ENCODE measurements around the gene ERMP1.
"Not testable (repeated sequence)": the region's sequence is repeated elsewhere in the genome, so short reads cannot be mapped to it uniquely, and the experiment has no call there.

Gene ERMP1

DNA sequence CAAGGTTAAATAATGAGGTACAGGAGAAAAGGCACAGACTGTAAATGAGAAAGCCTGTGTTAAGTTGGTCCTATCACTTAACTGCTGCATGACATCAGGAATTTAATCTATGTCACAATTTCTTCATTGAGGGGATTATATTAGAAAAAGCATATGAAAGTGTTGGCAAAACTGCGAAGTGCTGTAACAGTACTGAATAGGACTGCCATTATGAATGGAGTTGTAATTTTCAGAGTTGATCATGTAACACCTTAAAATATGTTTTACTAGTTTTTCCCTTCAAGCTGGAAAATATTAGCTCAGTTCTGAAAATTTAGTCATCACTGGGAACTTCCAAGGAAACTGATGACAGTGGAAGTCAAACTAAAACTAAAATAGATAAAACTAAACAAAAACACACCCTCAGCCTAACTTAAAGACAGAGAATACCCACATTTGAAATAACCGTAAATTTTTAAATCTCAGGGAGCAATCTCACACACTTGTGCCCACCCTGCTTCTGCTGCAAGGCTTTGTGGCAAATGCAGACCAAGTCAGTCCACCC lies 45.1 kb downstream of the ERMP1 start:
- H3K4me1 ChIP-seq (ENCODE audit: control insufficient read depth, insufficient read depth, low read length), result no peaks in the 10 kb centered on the region
- H3K36me3 ChIP-seq (ENCODE audit: control insufficient read depth, insufficient read depth, low read length), result no peaks in the 10 kb centered on the region
- no peaks in the 10 kb centered on the region for H3K9me3 ChIP-seq (ENCODE audit: control insufficient read depth, low read length)
- 86 to 95% methylated on average over 2 of the region's 2 CpGs for WGBS, 2 experiments
- no peaks in the 10 kb centered on the region for H3K27me3 ChIP-seq (ENCODE audit: control insufficient read depth, insufficient read depth, low read length, poor library complexity, severe bottlenecking)
- no peak overlapping the region for H3K27ac ChIP-seq (ENCODE audit: insufficient read depth, low read depth, low read length, poor library complexity, severe bottlenecking)
- H3K4me3 ChIP-seq (ENCODE audit: insufficient read depth, low read depth, low read length), result no peak overlapping the region

DNA sequence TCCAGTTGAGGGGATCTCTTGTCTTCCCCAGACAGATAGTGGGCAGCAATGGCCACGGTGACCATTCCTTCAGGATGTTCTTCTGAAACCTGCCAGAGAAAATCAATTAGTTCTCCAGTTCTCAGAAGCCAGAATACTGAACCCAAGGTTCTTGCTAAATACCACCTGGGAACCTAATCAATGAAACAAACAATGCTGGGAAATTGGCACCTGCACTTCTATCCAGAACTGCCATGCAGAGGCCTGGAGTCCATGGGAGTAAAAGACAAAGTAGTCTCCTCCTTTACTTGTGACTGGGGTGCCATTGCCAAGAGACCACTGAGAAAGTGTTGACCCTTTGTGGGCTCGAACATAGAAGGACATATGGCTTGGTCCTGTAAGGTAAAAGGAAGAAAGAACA lies 45.7 kb downstream of the ERMP1 start:
- no peaks in the 10 kb centered on the region for H3K9me3 ChIP-seq (ENCODE audit: control insufficient read depth, low read length)
- no peak overlapping the region for H3K4me3 ChIP-seq (ENCODE audit: insufficient read depth, low read depth, low read length)
- 85 to 99% methylated on average over 2 of the region's 2 CpGs for WGBS, 2 experiments
- H3K36me3 ChIP-seq (ENCODE audit: control insufficient read depth, insufficient read depth, low read length), result no peaks in the 10 kb centered on the region
- H3K4me1 ChIP-seq (ENCODE audit: control insufficient read depth, insufficient read depth, low read length), result no peaks in the 10 kb centered on the region
- H3K27me3 ChIP-seq (ENCODE audit: control insufficient read depth, insufficient read depth, low read length, poor library complexity, severe bottlenecking), result no peaks in the 10 kb centered on the region
- no peak overlapping the region for H3K27ac ChIP-seq (ENCODE audit: insufficient read depth, low read depth, low read length, poor library complexity, severe bottlenecking)

DNA sequence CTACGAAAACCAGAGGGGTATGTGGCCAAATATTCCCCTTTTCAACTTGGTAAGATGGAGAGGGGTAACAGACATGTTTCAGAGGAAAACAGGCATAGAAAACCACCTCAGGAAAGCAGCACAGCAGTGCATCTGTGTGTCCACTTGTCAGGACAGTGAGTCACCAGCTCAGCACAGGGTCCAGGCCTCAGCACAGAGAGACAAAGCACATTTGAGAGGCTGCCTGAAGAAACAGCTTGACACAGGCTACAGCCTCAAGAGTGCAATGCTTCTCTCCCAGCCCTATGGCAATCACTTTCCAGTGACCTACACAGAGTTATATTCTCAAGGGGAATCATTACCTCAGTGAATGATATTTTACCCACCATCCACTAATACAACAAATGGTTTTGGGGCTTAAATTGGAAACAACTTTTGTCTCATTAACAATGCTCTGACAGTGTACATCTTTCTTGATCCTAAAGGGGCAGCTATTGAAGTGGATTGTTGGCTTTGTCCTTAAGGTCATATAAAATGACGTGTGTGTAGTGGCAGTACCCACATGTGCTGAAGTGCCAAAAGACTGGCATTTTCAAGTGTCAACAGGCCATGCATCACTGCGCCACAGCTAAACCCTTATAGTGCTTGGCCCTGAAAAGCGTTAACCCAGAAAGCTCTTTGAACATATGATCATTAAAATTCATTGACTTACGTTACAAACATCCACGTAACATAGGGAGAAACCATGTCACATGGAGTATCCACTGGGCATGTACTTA lies 46.4 kb downstream of the ERMP1 start:
- 96% methylated on average over 6 of the region's 6 CpGs for WGBS, 2 experiments
- Histone ChIP-seq H3K4me3 (ENCODE audit: insufficient read depth, low read depth, low read length) (no peak overlapping the region), H3K9me3 (ENCODE audit: control insufficient read depth, low read length) (no peaks in the 10 kb centered on the region), H3K4me1 (ENCODE audit: control insufficient read depth, insufficient read depth, low read length) (no peaks in the 10 kb centered on the region), H3K36me3 (ENCODE audit: control insufficient read depth, insufficient read depth, low read length) (no peaks in the 10 kb centered on the region), H3K27me3 (ENCODE audit: control insufficient read depth, insufficient read depth, low read length, poor library complexity, severe bottlenecking) (no peaks in the 10 kb centered on the region), H3K27ac (ENCODE audit: insufficient read depth, low read depth, low read length, poor library complexity, severe bottlenecking) (no peak overlapping the region)

DNA sequence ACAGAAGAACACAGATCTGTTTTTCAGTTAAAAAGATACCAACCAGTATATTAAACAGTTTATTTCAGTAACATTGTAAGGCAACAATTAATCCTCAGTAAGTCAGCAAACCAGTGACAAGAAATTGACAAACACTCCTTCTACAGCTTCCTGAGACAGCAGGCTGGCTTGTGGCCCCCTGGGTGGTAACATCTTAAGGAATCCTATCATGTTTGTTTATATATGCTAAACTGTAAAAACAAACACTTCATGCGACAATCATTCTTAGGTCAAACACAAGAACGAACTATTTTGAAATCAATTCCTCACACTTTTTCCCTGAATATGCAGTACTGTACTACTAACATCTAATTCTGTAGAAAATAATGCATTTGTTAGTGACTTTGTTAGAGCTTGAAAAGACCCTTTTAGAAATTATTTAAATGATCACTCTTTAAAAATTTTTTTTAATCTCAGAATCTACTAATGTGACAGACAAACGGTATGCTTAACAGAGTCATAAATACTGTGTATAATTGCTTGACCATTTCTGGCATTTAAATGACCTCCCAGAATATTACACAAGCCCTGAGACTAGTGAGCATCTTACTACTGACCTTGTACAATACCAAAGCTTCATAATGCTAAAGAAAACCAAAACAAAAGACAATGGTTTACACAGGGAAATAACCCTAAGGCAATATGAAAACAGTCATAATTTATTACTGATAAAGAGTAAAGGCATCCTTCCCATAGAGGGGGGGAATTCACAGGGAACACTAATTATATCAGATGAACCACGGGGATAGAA lies 48.2 kb downstream of the ERMP1 start:
- peaks cover 8% of the 10 kb centered on the region for H3K36me3 ChIP-seq (ENCODE audit: control insufficient read depth, insufficient read depth, low read length)
- H3K9me3 ChIP-seq (ENCODE audit: control insufficient read depth, low read length), result no peaks in the 10 kb centered on the region
- 62 to 63% methylated on average over 3 to 4 of the region's 4 CpGs for WGBS, 2 experiments
- no peak overlapping the region for H3K4me3 ChIP-seq (ENCODE audit: insufficient read depth, low read depth, low read length)
- no peaks in the 10 kb centered on the region for H3K4me1 ChIP-seq (ENCODE audit: control insufficient read depth, insufficient read depth, low read length)
- no peak overlapping the region for H3K27ac ChIP-seq (ENCODE audit: insufficient read depth, low read depth, low read length, poor library complexity, severe bottlenecking)
- no peaks in the 10 kb centered on the region for H3K27me3 ChIP-seq (ENCODE audit: control insufficient read depth, insufficient read depth, low read length, poor library complexity, severe bottlenecking)

DNA sequence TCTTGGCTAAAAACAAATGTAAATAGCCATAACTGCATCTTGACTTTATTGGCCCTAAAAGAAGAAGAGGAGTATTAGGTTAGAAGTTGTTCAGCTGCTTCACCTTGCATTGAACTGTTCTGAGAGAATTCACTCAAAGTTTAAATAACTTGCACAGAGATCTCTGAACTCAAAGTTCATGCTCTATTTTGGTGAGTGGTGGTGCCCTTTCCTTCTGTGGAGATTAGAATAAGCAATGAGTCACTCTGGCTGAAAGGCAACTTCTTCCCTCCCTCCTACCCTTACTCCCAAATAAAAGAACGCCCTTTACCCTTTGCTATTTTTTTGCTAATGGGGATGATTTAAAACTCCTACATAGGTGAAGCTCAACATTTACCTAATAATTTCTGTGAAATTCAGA lies 48.9 kb downstream of the ERMP1 start:
- Histone ChIP-seq H3K9me3 (ENCODE audit: control insufficient read depth, low read length) (no peaks in the 10 kb centered on the region), H3K4me1 (ENCODE audit: control insufficient read depth, insufficient read depth, low read length) (no peaks in the 10 kb centered on the region), H3K27me3 (ENCODE audit: control insufficient read depth, insufficient read depth, low read length, poor library complexity, severe bottlenecking) (no peaks in the 10 kb centered on the region), H3K4me3 (ENCODE audit: insufficient read depth, low read depth, low read length) (no peak overlapping the region), H3K27ac (ENCODE audit: insufficient read depth, low read depth, low read length, poor library complexity, severe bottlenecking) (no peak overlapping the region), H3K36me3 (ENCODE audit: control insufficient read depth, insufficient read depth, low read length) (peaks cover 15% of the 10 kb centered on the region)
- WGBS, 2 experiments, result 14 to 90% methylated on average over 1 of the region's 1 CpG

DNA sequence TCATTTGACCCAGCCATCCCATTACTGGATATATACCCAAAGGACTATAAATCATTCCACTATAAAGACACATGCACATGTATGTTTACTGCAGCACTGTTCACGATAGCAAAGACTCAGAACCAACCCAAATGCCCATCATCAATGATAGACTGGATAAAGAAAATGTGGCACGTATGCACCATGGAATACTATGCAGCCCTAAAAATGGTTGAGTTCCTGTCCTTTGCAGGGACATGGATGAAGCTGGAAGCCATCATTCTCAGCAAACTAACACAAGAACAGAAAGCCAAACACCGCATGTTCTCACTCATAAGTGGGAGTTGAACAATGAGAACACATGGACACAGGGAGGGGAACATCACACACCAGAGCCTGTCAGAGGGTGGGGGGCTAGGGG lies 49.5 kb downstream of the ERMP1 start:
- H3K36me3 ChIP-seq (ENCODE audit: control insufficient read depth, insufficient read depth, low read length), result peaks cover 20% of the 10 kb centered on the region
- not testable (repeated sequence) for H3K4me3 ChIP-seq (ENCODE audit: insufficient read depth, low read depth, low read length); H3K27me3 ChIP-seq (ENCODE audit: control insufficient read depth, insufficient read depth, low read length, poor library complexity, severe bottlenecking); H3K9me3 ChIP-seq (ENCODE audit: control insufficient read depth, low read length); H3K27ac ChIP-seq (ENCODE audit: insufficient read depth, low read depth, low read length, poor library complexity, severe bottlenecking); H3K4me1 ChIP-seq (ENCODE audit: control insufficient read depth, insufficient read depth, low read length)
- WGBS, 2 experiments, result 94 to 98% methylated on average over 2 to 3 of the region's 3 CpGs

DNA sequence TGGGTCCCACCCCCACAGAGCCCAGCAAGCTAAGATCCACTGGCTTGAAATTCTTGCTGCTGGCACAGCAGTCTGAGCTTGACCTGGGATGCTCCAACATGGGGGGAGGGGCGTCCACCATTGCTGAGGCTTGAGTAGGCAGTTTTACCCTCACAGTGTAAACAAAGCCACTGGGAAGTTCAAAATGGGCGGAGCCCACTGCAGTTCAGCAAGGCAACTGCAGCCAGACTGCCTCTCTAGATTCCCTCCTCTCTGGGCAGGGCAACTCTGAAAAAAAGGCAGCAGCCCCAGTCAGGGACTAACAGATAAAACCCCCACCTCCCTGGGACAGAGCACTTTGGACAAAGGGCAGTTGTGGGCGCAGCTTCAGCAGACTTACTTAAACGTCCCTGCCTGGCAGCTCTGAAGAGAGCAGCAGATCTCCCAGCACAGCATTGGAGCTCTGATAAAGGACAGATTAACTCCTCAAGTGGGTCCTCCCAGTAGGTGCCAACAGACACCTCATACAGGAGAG lies 53.2 kb downstream of the ERMP1 start:
- peaks cover 26% of the 10 kb centered on the region for H3K36me3 ChIP-seq (ENCODE audit: control insufficient read depth, insufficient read depth, low read length)
- H3K4me3 ChIP-seq (ENCODE audit: insufficient read depth, low read depth, low read length); H3K27ac ChIP-seq (ENCODE audit: insufficient read depth, low read depth, low read length, poor library complexity, severe bottlenecking); H3K9me3 ChIP-seq (ENCODE audit: control insufficient read depth, low read length); H3K27me3 ChIP-seq (ENCODE audit: control insufficient read depth, insufficient read depth, low read length, poor library complexity, severe bottlenecking); H3K4me1 ChIP-seq (ENCODE audit: control insufficient read depth, insufficient read depth, low read length): not testable (repeated sequence)
- 88 to 96% methylated on average over 4 of the region's 4 CpGs for WGBS, 2 experiments

DNA sequence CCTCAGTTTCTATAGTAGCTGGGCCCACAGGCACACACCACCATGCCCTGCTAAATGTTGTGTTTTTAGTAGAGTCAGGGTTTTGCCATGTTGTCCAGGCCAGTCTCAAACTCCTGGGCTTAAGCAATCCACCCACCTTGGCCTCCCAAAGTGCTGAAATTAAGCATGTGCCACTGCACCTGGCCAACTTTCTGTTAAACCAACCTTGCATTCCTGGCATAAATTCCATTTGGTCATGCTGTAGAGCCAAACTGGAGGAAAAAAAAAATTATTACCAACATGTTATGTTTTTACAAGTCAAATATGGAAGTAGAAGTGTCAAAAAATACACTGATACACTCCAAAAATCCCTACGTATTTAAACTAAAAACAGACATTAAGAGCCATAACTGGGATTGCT lies 54.1 kb downstream of the ERMP1 start:
- H3K36me3 ChIP-seq (ENCODE audit: control insufficient read depth, insufficient read depth, low read length), result peaks cover 26% of the 10 kb centered on the region
- H3K4me1 ChIP-seq (ENCODE audit: control insufficient read depth, insufficient read depth, low read length), result no peaks in the 10 kb centered on the region
- peaks cover 8% of the 10 kb centered on the region for H3K9me3 ChIP-seq (ENCODE audit: control insufficient read depth, low read length)
- 89 to 100% methylated on average over 1 of the region's 1 CpG for WGBS, 2 experiments
- no peaks in the 10 kb centered on the region for H3K27me3 ChIP-seq (ENCODE audit: control insufficient read depth, insufficient read depth, low read length, poor library complexity, severe bottlenecking)
- H3K4me3 ChIP-seq (ENCODE audit: insufficient read depth, low read depth, low read length), result no peak overlapping the region
- H3K27ac ChIP-seq (ENCODE audit: insufficient read depth, low read depth, low read length, poor library complexity, severe bottlenecking), result no peak overlapping the region

DNA sequence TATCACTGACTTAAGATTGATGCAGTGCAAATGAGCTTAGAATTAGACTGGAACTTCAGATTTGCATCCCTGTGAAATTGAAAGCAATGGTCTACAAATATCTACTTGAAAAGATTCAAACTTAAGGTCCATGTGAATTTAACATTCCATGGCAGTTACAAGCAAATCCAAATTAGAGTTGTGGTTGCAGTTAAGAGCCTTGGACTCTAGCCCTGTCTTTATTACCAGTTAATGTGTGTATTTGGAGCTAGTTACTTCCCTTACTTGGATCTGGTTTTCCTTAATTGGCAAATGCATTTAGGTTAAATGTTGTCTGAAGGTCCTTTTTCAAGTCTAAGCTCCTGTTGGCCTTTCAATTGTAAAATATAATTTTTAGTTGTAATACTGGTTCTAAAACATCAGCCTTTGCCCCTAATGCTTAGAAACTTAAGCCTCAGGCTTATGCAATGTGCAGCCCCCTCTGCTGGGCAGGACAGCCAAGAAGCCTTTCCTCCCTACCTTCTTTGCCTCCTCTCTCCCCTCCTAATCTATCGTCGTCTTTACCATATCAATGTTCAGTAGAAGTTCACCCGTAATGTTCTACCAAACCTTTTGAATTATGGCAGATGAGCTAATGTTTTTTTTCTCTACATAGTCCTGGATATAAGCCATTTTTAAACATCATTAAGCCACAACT lies 59.5 kb downstream of the ERMP1 start:
- H3K27ac ChIP-seq (ENCODE audit: insufficient read depth, low read depth, low read length, poor library complexity, severe bottlenecking), result no peak overlapping the region
- 80 to 89% methylated on average over 3 of the region's 3 CpGs for WGBS, 2 experiments
- H3K9me3 ChIP-seq (ENCODE audit: control insufficient read depth, low read length), result peaks cover 4% of the 10 kb centered on the region
- no peak overlapping the region for H3K4me3 ChIP-seq (ENCODE audit: insufficient read depth, low read depth, low read length)
- H3K4me1 ChIP-seq (ENCODE audit: control insufficient read depth, insufficient read depth, low read length), result no peaks in the 10 kb centered on the region
- H3K27me3 ChIP-seq (ENCODE audit: control insufficient read depth, insufficient read depth, low read length, poor library complexity, severe bottlenecking), result no peaks in the 10 kb centered on the region
- peaks cover 10% of the 10 kb centered on the region for H3K36me3 ChIP-seq (ENCODE audit: control insufficient read depth, insufficient read depth, low read length)
